ENCODE measurements around the gene PYCARD.
A peak's percentile ranks its signal among the peaks of the same experiment; 100 is the strongest.
"Not testable (repeated sequence)": the region's sequence is repeated elsewhere in the genome, so short reads cannot be mapped to it uniquely, and the experiment has no call there.

The PYCARD gene

DNA sequence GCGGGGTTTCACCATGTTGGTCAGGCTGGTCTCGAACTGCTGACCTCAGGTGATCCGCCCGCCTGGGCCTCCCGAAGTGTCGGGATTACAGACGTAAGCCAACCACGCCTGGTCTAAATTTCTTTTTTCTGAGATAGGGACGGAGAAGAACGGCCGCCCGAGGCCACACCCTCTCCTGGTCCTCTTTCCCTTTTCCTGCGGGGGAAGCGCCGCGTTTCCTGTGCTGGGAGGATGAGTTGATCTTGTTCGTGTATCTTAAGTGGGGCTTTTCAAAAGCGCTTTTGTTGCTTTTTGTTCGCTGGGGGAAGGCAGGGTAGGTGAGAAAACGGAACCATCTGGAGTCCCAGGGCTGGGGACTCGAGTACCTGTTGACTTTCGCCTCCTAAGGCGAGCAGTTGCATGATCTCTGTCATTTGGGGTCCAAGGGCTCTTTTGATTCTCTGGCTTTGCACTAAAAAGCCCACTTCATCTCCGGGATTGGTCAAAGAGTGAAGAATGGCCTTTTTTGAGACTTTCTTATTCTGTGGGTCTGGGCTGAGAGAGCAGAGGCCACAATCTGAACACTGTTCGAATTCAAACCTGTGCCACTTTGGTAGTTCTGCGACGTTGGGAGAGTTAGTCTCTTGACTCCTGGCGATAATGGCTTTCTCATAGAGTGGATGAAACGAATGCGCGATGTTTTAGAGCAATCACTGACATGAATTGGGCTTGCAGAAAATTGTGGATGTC, 21.3 kb downstream of the PYCARD start:
- H3K4me3 ChIP-seq (ENCODE audit: low read depth, low read length): peak overlapping the region; percentile 73
- TF ChIP-seq, protein P1, sequence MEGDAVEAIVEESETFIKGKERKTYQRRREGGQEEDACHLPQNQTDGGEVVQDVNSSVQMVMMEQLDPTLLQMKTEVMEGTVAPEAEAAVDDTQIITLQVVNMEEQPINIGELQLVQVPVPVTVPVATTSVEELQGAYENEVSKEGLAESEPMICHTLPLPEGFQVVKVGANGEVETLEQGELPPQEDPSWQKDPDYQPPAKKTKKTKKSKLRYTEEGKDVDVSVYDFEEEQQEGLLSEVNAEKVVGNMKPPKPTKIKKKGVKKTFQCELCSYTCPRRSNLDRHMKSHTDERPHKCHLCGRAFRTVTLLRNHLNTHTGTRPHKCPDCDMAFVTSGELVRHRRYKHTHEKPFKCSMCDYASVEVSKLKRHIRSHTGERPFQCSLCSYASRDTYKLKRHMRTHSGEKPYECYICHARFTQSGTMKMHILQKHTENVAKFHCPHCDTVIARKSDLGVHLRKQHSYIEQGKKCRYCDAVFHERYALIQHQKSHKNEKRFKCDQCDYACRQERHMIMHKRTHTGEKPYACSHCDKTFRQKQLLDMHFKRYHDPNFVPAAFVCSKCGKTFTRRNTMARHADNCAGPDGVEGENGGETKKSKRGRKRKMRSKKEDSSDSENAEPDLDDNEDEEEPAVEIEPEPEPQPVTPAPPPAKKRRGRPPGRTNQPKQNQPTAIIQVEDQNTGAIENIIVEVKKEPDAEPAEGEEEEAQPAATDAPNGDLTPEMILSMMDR (IDR thresholded peaks at IDR 0.05; ENCODE audit: borderline replicate concordance, insufficient read depth, low read depth, low read length): no peak

DNA sequence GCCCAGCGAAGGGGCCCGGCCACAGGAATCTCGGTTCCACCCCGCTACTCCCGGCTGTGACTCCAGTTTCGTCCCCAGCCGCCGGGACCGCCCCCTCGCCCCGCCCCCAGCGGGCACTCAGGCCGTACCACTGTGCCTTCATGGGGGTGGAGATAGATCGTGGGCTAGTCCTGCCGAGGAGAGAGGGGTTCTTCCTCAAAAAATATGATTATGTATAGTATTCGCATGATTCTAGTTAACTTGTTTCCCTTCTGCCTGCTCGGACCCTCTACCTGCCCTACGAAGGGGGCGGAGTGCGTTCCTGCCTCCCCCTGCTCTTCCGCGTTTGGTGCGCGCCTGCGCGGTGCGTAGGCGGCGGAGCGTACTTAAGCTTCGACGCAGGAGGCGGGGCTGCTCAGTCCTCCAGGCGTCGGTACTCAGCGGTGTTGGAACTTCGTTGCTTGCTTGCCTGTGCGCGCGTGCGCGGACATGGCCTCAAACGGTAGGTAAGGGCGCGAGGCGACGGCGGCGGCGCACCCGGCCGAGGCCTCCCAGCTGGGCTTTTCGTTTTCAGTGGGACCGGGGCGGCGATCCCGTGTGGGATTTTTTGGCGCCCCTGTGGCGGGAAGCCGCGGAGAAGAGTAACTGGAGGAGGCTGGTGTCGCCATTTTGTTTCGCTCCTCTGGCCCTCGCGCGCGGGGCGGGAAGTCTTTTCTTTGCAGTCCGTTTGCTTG, 22.7 kb downstream of the PYCARD start, which contains the start of gene FUS:
FUS (plus strand) TSS at position 393 of the 713 bp plus-strand sequence; CDS start at position 469, 76 bp downstream.
- TF ChIP-seq, protein P1 (IDR thresholded peaks at IDR 0.05; ENCODE audit: borderline replicate concordance, insufficient read depth, low read depth, low read length): no peak
- peak within 1 kb of the TSS; percentile 73 for H3K4me3 ChIP-seq (ENCODE audit: low read depth, low read length)

DNA sequence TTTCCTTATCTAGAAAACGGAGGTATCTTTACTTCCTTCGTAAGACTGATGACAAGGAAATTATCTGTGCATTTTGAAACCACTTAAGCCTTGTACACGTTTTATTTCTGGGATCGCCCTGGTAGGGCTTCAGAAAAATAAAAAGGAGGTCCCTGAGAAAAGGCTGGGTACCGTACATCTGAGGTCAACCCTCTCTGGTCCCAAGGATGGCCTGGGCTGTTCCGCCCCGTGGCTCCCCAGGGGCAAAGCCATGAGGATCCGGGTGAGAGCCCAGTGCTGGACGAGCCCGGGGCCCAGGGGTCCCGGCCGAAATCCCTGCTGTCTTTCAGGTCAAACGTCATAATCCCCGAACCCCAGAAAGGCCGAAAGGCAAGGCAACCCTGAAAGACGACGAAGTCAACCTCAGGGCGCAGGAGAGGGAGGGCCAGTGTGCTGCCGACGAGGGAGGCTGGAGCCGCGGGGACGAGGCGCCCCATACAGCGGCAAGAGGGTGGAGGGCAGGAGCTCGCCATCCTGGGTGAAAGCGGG, 23.3 kb downstream of the PYCARD start:
- H3K4me3 ChIP-seq (ENCODE audit: low read depth, low read length): peak overlapping the region; percentile 73
- TF ChIP-seq, protein P1 (IDR thresholded peaks at IDR 0.05; ENCODE audit: borderline replicate concordance, insufficient read depth, low read depth, low read length): no peak

DNA sequence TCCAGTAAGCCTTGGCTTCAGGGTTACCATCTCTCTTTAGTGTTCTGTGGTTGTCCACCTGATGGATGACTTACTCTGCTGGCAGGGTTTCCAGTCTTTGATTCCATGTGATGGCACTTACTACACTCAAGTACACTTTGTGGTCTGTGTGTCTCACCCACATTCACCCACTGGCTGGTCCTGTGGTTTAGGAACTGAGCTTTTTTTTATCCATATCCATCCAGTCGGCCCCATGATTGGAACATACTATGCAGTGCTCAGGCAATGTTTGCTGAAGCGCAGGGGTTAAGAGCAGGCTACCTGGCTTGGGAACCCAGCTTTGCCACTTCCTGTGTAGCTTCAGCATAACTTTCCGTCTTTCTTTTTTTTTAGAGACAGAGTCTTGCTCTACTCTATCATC, 25.4 kb downstream of the PYCARD start:
- TF ChIP-seq, protein P1 (IDR thresholded peaks at IDR 0.05; ENCODE audit: borderline replicate concordance, insufficient read depth, low read depth, low read length): no peak
- no peak overlapping the region for H3K4me3 ChIP-seq (ENCODE audit: low read depth, low read length)

DNA sequence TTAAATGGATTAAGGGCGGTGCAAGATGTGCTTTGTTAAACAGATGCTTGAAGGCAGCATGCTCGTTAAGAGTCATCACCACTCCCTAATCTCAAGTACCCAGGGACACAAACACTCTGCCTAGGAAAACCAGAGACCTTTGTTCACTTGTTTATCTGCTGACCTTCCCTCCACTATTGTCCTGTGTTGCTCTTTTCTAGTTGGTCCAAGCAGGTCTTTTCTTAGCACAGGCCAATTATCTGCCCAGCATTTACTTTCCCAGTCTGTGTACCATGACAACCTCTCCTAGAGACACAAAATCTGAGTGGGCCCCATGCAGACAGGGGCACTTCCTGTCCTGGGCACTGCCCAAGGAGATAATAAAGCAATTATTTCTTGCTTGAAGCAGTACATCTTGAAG, 32.5 kb downstream of the PYCARD start:
- H3K4me3 ChIP-seq (ENCODE audit: low read depth, low read length): not testable (repeated sequence)

DNA sequence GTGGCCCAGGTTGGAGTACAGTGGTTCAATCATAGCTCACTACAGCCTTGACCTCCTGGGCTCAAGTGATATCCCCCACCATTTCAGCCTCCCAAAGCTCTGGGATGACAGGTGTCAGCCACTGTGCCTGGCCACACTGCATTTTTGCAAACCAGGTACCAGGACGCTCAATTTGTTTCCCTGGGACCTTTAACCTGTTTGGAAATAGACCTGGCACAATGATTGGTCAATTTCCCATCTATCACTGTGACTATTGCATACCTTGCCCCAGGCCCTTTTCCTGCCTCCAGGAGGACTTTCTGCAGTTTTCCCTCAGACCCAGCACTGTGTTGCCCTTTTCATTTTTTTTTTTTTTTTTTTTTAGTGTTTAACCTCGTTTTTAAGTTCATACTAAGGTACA, 33.7 kb downstream of the PYCARD start:
- TF ChIP-seq, protein P1 (IDR thresholded peaks at IDR 0.05; ENCODE audit: borderline replicate concordance, insufficient read depth, low read depth, low read length): no peak
- H3K4me3 ChIP-seq (ENCODE audit: low read depth, low read length): no peak overlapping the region

DNA sequence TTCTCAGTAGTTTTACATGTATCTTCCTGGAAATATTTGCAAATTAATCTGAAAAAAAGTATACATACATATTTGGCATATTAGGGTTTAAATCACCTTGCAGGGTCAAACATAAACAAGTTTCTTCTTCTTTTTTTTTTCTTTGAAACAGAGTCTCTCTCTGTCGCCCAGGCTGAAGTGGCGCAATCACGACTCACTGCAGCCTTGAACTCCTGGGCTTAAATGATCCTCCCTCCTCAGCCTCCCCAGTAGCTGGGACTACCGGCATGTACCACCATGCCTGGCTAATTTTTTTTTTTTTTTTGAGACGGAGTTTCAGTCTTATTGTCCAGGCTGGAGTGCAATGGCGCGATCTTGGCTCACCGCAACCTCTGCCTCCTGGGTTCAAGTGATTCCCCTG, 35.2 kb downstream of the PYCARD start:
- TF ChIP-seq, protein P1 (IDR thresholded peaks at IDR 0.05; ENCODE audit: borderline replicate concordance, insufficient read depth, low read depth, low read length): no peak
- no peak overlapping the region for H3K4me3 ChIP-seq (ENCODE audit: low read depth, low read length)

All from GM12875 (cell line).